DMS79 (cell line): ENCODE data around the gene PCDHA5.
"Not testable (repeated sequence)": the region's sequence is repeated elsewhere in the genome, so short reads cannot be mapped to it uniquely, and the experiment has no call there.

Experiments
- DNase-seq: peaks from one replicate; lab custom pipeline; 2025; lab: John Stamatoyannopoulos, UW

The PCDHA5 gene

GRCh38 chr5:140823475-140823874, 2.1 kb downstream of the PCDHA5 start:
- no peak for DNase-seq

GRCh38 chr5:140827704-140828361, 6.4 kb downstream of the PCDHA5 start, which contains the start of gene PCDHA6:
PCDHA6 (plus strand) TSS chr5:140827960; CDS start chr5:140828092, 132 bp downstream.
- DNase-seq = no peak

DNA sequence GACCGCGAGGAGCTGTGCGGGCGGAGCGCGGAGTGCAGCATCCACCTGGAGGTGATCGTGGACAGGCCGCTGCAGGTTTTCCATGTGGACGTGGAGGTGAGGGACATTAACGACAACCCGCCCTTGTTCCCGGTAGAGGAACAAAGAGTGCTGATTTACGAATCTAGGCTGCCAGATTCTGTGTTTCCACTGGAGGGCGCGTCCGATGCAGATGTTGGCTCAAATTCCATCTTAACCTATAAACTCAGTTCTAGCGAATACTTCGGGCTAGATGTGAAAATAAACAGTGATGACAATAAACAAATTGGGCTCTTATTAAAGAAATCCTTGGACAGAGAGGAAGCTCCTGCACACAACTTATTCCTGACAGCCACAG, 6.9 kb downstream of the PCDHA5 start:
- DNase-seq = no peak

DNA sequence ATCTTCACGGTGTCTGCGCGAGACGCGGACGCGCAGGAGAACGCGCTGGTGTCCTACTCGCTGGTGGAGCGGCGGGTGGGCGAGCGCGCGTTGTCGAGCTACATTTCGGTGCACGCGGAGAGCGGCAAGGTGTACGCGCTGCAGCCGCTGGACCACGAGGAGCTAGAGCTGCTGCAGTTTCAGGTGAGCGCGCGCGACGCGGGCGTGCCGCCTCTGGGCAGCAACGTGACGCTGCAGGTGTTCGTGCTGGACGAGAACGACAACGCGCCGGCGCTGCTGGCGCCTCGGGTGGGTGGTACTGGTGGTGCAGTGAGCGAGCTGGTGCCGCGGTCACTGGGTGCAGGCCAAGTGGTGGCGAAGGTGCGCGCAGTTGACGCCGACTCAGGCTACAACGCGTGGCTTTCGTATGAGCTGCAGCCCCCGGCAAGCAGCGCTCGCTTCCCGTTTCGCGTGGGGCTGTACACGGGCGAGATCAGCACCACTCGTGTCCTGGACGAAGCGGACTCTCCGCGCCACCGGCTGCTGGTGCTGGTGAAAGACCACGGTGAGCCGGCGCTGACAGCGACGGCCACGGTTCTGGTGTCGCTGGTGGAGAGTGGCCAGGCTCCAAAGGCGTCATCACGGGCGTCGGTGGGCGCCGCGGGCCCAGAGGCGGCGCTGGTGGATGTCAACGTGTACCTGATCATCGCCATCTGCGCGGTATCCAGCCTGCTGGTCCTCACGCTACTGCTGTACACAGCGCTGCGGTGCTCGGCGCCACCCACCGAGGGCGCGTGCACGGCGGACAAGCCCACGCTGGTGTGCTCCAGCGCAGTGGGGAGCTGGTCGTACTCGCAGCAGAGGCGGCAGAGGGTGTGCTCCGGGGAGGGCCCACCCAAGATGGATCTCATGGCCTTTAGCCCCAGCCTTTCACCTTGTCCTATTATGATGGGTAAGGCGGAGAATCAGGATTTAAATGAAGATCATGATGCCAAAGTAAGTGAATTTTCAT, 8.4 kb downstream of the PCDHA5 start:
- not testable (repeated sequence) for DNase-seq

GRCh38 chr5:140833993-140834392, 12.6 kb downstream of the PCDHA5 start, which contains the start of gene PCDHA7:
PCDHA7 (plus strand) TSS chr5:140834269; CDS start chr5:140834384, 115 bp downstream.
- no peak for DNase-seq

- DNase-seq = not testable (repeated sequence)
These were observed 13.1 kb downstream of the PCDHA5 start for GRCh38 chr5:140834439-140835008.

GRCh38 chr5:140835622-140836510, 14.5 kb downstream of the PCDHA5 start:
- DNase-seq = no peak

DNA sequence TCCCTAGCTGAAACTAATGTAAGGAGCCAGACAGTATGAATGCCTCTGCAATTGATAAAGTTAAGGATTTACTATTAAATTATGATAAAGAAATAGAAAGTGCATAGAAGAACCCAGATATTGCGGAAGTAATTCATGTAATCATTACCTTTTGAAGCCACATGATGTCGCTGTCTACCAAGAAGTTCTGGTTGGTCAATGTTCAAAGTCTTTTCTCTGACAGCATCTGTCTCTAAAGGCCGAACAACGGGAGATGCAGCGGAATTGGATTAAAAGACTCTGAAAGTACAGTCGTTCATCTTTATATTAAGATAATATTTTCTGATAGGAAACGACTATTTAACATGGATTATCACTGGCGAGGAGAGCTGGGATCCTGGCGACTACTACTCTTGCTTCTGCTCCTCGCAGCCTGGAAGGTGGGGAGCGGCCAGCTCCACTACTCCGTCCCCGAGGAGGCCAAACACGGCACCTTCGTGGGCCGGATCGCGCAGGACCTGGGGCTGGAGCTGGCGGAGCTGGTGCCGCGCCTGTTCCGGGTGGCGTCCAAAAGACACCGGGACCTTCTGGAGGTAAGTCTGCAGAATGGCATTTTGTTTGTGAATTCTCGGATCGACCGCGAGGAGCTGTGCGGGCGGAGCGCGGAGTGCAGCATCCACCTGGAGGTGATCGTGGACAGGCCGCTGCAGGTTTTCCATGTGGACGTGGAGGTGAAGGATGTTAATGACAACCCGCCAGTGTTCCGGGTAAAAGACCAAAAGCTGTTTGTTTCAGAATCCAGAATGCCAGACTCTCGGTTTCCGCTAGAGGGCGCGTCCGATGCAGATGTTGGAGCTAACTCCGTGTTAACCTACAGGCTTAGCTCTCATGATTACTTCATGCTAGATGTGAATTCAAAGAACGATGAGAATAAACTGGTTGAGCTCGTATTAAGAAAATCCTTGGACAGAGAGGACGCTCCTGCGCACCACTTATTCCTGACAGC, 19.9 kb downstream of the PCDHA5 start, which contains the start of gene PCDHA8:
Gene PCDHA8 (plus strand): TSS at position 210 of the 985 bp plus-strand sequence. CDS start 135 bp downstream, at position 345.
- no peak for DNase-seq

- DNase-seq = no peak
These were observed 21.7 kb downstream of the PCDHA5 start for GRCh38 chr5:140842798-140843733.

- DNase-seq = not testable (repeated sequence)
These were observed 27.0 kb downstream of the PCDHA5 start, which contains the start of gene PCDHA9 for GRCh38 chr5:140848139-140849102. PCDHA9 (plus strand) TSS chr5:140848382; CDS start chr5:140848496, 114 bp downstream.

- not testable (repeated sequence) for DNase-seq
These were observed 28.6 kb downstream of the PCDHA5 start for GRCh38 chr5:140849831-140850634.

DNA sequence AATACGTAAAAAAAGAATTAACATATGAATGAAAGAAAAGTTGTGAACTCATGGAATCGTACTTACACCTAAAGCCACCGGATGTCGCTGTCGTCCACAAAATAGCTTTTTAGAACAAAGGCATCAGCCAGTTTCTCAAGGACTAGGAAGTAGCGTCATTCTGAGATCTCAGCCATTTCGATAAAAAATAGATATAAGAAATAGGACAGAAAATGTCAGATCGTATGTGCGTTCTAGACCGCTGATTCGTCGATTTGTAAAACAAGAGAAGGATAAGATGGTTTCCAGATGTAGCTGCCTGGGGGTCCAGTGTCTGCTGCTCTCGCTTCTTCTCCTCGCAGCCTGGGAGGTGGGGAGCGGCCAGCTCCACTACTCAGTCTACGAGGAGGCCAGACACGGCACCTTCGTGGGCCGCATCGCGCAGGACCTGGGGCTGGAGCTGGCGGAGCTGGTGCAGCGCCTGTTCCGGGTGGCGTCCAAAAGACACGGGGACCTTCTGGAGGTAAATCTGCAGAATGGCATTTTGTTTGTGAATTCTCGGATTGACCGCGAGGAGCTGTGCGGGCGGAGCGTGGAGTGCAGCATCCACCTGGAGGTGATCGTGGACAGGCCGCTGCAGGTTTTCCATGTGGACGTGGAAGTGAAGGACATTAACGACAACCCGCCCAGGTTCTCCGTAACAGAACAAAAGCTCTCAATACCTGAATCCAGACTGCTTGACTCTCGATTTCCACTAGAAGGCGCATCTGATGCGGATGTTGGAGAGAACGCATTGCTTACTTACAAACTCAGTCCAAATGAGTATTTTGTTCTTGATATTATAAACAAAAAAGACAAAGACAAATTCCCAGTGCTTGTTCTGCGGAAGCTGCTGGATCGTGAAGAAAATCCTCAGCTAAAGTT, 34.6 kb downstream of the PCDHA5 start, which contains the start of gene PCDHA10:
Gene PCDHA10 (plus strand): TSS at position 126 of the 903 bp plus-strand sequence. CDS start 152 bp downstream, at position 278.
- no peak for DNase-seq

- no peak for DNase-seq
These were observed 36.0 kb downstream of the PCDHA5 start for GRCh38 chr5:140857177-140857986.

DNA sequence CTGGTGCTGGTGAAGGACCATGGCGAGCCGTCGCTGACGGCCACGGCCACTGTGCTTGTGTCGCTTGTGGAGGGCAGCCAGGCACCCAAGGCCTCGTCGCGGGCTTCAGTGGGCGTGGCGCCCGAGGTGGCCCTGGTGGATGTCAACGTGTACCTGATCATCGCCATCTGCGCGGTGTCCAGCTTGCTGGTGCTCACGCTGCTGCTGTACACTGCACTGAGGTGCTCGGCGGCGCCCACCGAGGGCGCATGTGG, 36.5 kb downstream of the PCDHA5 start:
- no peak for DNase-seq
